HK-2 (cell line): ENCODE measurements around the gene SGPP2.
"Not testable (repeated sequence)": the region's sequence is repeated elsewhere in the genome, so short reads cannot be mapped to it uniquely, and the experiment has no call there.

Experiments
- DNase-seq: peaks from one replicate; pipeline ENCODE4 v3.0.0-alpha.2; 2018; ENCODE audit not compliant: unreplicated experiment

Gene SGPP2

DNA sequence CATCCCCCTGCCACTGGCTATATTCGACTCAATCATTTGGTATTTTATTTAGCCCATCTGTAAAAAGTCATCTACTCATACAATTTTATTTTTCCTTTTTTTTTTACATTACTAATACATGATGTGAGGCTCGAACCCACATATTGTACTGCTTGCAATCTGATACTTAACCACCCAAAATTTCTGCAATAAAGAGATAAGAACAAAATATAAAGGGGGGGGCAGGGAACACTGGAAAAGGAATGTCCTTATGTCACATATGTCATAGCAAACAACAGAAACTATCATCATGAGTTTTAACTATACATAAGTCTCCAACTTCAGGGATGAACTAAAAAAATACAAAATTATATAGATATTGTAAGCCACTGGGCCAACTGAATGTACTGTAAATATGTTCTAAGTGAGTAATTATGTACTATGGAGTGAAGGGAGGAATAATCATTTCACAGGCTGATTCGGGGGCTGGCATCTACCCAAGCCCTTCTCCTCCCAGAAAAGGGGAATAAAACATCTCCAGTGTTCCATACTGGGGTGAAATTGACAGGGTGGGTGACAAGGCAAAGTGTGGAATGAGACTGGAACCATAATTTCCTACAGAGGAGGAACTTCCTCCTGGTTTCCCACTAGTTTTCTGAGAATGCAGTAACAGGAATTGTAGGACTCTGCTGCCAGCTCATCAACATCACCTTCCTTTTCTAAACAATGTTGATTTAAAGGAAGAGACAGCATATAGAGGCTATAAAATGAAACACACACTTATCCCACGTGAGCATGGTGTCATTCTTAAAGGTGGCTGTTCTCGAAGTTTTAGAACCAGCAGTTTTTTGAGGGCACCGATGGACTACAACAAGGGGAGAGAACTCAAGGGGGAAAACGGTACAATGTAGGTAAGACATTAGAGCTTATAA lies 152.1 kb downstream of the SGPP2 start:
- no peak for DNase-seq

DNA sequence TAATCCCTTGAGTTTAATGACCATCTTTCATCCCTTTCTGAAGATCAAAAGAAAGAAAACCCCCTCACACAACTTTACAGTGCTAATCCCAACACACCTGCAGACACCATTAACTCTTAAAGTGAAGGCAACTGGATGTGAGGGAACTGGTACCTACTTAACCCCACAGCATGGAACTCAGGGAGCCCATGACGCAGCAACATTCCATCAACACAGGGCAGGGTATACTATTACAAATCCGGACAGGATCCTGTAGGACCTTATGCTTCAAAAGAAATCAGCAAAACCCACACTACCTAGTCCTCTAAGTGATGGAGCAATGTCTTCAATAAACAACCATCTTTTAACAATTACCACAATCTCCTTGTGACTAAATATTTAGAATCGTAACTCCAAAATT lies 153.0 kb downstream of the SGPP2 start:
- DNase-seq, result no peak

DNA sequence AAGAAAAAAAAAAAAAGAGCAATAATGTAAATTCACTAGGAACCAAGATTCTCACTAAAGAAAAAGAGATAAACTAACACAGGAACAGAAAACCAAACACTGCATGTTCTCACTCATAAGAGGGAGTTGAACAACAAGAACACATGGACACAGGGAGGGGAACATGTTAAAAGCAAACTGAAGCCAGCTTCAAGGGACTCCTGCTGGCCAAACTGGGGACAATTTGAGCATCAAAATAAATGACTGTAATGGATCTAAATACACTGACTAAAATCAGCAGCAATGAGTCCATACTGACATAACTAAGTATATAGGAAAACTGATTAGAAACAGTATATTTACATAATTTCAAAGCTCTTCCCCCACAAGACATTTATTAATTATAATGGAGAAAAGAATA lies 158.6 kb downstream of the SGPP2 start:
- DNase-seq, result no peak

DNA sequence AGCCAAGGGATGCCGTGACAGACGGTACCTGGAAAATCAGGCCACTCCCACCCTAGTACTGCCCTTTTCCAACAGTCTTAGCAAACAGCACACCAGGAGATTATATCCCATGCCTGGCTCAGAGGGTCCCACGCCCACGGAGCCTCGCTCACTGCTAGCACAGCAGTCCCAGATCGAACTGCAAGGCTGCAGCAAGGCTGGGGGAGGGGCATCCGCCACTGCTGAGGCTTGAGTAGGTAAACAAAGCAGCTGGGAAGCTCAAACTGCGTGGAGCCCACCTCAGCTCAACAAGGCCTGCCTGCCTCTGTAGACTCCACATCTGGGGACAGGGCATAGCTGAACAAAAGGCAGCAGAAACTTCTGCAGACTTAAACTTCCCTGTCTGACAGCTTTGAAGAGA lies 160.2 kb downstream of the SGPP2 start:
- DNase-seq, result not testable (repeated sequence)

DNA sequence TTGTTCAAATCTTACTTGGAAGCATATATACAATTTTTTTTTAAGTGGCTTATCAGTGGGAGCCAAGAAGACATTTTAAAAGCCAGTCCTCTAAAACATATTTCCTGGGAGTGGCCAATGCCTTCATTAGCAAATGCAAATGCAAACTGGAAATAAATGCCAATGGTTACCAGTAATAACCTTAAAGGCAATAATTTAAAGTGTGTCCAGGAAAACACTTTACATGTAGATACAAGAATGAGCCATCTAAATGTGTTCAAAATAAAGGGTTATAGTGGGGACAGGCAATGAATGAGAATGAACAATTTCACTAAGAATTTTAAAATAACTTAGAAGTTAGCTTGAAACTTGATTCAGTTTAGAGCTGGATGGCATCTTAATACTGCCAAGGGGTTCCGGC lies 167.3 kb downstream of the SGPP2 start:
- no peak for DNase-seq

DNA sequence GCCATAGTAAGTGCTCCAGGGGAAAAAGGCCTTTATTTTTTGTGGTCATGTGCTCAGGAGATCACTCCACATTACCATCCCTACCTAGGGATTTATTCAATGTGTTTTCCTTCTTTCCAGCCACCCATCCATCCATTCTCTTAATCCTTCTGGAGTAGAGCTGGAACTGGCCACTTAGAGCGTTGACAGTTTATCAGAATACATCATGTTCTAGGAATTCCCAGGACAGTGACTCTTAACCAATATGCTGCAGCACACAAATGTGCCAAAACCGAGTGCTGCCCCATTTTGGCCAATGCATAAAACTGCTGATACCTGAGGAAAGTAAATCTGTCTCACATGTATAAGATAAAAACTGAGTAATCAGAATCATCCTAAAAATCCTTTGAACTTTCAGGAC lies 167.8 kb downstream of the SGPP2 start:
- DNase-seq, result no peak

DNA sequence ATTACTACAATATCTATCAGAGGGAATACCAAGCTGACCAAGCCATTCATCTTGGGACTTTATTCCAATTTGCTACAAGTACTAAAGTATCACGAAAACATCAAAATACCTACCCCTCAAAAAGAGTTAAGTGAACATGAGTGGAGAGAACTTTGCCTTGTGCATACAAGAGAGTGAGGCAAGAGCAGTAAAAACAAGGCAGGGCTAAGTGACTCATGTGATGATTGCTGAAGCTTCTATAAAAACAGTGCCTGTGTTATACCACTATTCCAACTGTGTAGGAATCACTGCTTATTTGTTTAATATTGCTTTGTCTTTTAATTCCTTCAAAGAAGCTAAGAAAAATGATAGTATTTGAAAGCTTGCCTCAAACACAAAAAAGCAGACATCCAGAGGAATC lies 170.3 kb downstream of the SGPP2 start:
- no peak for DNase-seq

DNA sequence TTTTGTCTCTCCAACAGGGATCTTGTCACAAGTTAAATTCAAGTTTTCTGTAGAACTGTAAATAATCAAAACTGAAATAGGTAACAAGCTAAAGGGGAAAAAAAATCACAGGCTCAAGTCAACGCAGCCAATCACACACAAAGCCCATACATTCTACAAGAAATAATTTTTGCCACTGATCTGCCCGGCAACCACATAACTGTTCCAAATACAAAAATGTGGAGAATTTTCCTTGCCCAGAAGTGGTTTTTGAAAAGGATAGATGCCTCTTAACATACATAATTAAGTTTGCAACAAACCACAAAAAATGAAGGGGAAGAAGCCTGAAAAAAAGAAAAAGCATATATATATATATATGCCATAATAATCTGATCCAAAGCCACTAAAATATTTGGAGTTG lies 171.2 kb downstream of the SGPP2 start:
- no peak for DNase-seq

DNA sequence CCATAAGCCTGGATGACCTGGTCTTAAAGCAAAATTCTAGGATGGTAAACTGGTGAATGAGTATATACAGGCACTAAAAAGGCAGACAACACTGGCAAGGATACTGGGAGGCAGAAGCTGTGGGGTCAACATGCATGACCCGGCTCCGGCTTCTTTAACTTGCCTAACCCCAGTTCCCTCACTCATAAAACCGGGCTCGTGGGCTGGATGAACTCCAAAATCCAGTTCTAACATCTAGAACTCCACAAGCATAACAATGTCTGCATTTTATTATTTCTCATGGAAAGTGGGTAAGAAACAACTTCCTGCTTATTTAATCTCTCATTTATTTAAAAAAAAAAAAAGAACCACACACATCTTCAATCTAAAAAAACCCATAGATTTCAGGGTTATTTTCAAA lies 174.3 kb downstream of the SGPP2 start:
- DNase-seq, result no peak

DNA sequence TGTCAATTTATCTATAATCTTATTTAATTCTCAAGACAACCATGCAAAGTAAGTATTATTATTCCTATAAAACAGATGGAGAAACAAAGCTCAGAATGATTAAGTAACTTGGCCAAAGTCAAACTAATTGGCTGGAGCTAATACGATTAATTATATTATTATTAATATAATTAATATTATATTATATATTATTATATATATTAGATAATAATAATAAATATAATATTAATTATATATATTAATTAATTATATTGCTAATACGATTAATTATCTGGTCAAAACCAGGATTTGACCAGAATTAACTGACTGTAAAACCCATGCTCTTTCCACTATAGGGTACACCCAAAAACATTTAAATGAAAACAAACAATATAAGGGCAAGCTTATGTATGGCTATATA lies 179.2 kb downstream of the SGPP2 start:
- no peak for DNase-seq

DNA sequence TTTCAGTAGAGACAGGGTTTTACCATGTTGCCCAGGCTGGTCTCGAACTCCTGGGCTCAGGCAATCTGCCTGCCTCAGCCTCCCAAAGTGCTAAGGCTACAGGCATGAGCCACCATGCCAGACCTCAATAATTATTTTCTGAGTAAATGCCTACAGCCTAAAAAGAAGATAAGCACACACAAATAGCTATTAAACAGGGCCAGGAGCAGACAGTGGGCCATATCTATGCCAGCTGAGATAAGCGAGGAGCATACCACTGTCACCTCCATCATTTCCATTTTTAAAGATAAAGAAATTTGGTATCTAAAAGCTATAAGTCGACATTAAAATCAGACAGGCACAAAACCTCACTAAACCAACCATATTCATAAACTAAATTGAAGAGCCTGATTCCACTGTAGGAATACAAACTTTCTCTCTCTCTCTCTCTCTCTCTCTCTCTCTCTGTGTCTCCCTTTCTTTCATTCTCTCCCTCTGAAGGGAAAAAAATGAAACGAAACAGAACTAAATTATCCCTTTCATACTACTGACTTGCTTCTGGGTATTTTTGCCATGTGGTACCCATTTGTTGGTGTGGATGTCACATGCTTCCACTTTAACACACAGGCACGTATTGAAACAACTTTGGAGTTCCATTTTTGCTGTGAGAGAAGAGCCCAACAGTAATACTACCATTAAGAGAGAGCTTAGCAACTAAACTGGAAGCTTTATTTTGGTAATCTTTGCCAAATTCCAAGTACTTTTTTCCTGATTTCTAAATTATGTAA lies 180.6 kb downstream of the SGPP2 start:
- DNase-seq, result no peak

DNA sequence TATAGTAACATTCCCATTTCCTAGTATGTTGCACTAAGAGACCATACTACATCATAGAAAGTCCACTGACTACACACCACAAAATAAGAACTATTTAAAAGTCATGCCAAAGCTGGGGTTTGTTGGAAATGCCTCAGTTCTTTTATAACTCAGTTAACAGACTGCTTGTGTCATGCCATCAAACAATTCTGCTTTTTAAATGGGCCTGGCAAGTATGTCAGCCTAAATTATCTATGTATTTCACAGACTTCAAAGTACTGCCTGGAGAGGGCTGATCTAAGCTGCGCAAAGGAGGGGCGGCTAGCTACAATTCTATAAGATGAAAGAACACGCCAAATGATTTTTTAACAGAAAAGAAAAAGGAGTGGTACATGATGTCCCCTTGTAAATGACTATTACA lies 182.0 kb downstream of the SGPP2 start:
- no peak for DNase-seq

DNA sequence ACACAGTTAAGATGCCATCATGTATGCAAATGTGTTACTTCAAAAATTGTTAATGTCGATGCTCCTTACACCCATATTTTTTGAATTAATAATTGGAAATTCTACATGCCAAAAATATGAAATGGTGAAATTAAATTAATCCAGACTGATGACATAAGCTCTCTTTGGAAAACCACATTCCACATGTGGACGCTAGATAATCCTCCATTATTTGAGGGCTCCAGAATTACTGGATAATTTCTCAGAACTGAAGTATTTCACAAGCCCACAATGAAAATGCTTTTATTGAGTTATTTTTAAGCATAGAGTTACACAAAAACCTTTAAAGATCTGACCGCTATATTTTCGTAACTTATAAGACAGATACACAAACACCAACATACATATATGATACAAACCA lies 183.7 kb downstream of the SGPP2 start:
- no peak for DNase-seq

DNA sequence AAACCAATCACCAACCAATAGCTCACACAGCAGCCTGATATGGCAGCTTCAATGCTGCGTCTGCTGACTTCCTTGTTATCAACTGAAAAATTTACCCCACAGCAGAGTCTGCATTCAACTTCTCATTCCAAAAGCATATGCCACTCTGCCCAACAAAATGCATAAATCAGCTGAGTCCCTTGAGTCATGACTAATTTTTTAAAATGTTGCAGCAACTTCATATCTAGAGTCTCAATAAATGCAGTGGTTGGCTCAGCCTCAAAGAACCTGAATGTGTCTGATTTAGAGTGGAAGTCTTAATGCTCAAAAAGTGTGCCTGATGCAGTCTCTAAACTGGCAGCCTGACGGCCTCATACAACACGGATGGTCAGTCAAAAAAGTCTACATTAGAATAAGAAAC lies 185.0 kb downstream of the SGPP2 start:
- no peak for DNase-seq
